OCI-LY7 (cell line): ENCODE measurements around the gene GGTLC2. TPM values are rescaled to one million over a fixed set of nuclear protein-coding genes. Genes with fewer than 3 reads are reported as not detected.
"Not testable (repeated sequence)": the region's sequence is repeated elsewhere in the genome, so short reads cannot be mapped to it uniquely, and the experiment has no call there.

Experiments
- BruUV-seq: library from RNA; stranded (reverse); fragments of 400-500 nt; replicated peaks from 2 replicates; lab custom pipeline; 2021; lab: Mats Ljungman, UMichigan
- CTCF ChIA-PET: fragments of 300-600 bp; sonication (Branson Sonifier 250); formaldehyde crosslinking; loops from one replicate; lab custom pipeline; 2022; ENCODE audit warnings: antibody characterized with exemption; ENCODE audit not compliant: unreplicated experiment; lab: Charles Lee
- POLR2A ChIA-PET: fragments of 300-600 bp; sonication (Branson Sonifier 250); formaldehyde crosslinking; loops from one replicate; lab custom pipeline; 2022; ENCODE audit warnings: antibody characterized with exemption; lab: Charles Lee
- DNase-seq: peaks from one replicate; pipeline ENCODE4 v3.0.0-alpha.2; 2015; ENCODE audit warnings: low spot score
- H2AFZ ChIP-seq: fragments of 200-600 bp; sonication (generic), shearing (Covaris generic); 2 replicates; pipeline ENCODE4 v1.6.1; 2014; ENCODE audit warnings: mild to moderate bottlenecking, antibody characterized with exemption, low read length, moderate library complexity
- H3K27ac ChIP-seq: fragments of 200-600 bp; sonication (generic); 2 replicates; pipeline ENCODE4 v1.5.1; 2014; ENCODE audit warnings: mixed run types, low read depth, mild to moderate bottlenecking, moderate library complexity, low read length, inconsistent platforms; ENCODE audit not compliant: poor library complexity, severe bottlenecking
- H3K36me3 ChIP-seq: fragments of 200-600 bp; sonication (generic); 2 replicates; pipeline ENCODE4 v1.6.1; 2014; ENCODE audit warnings: mild to moderate bottlenecking, antibody characterized with exemption, low read length, moderate library complexity, mixed read lengths; ENCODE audit not compliant: insufficient read depth
- H3K4me1 ChIP-seq: fragments of 200-600 bp; sonication (generic); 2 replicates; pipeline ENCODE4 v1.5.1; 2014; ENCODE audit warnings: mild to moderate bottlenecking, low read length; ENCODE audit not compliant: insufficient read depth, poor library complexity, severe bottlenecking
- H3K4me2 ChIP-seq: fragments of 200-600 bp; sonication (generic); 2 replicates; pipeline ENCODE4 v1.6.1; 2014; ENCODE audit warnings: mild to moderate bottlenecking, low read length
- H3K4me3 ChIP-seq: fragments of 200-600 bp; sonication (generic); 2 replicates; pipeline ENCODE4 v1.5.1; 2014; ENCODE audit warnings: mild to moderate bottlenecking, low read depth, low read length; ENCODE audit not compliant: poor library complexity, severe bottlenecking
- H3K79me2 ChIP-seq: fragments of 200-600 bp; sonication (generic); 2 replicates; pipeline ENCODE4 v1.6.1; 2016; ENCODE audit warnings: low read depth, mild to moderate bottlenecking, low read length, moderate library complexity, mixed read lengths; ENCODE audit not compliant: insufficient read depth
- H3K9me2 ChIP-seq: fragments of 200-600 bp; sonication (generic); 2 replicates; pipeline ENCODE4 v1.6.1; 2016; ENCODE audit warnings: mild to moderate bottlenecking, low read length, mixed read lengths; ENCODE audit not compliant: insufficient read depth
- H3K9me3 ChIP-seq: fragments of 200-600 bp; sonication (generic); 2 replicates; pipeline ENCODE4 v1.6.1; 2014; ENCODE audit warnings: mild to moderate bottlenecking, mixed run types, low read length, mixed read lengths
- H4K20me1 ChIP-seq: fragments of 200-600 bp; sonication (generic); 2 replicates; pipeline ENCODE4 v1.6.1; 2014; ENCODE audit warnings: mild to moderate bottlenecking, antibody characterized with exemption, low read length, moderate library complexity, mixed read lengths; ENCODE audit not compliant: insufficient read depth
- intact Hi-C: fragments of 100-400 bp; cut with micrococcal nuclease; formaldehyde crosslinking; loops from one replicate; pipeline ENCODE4 v1.10.0; 2022; ENCODE audit not compliant: unreplicated experiment
- total RNA-seq, 2 experiments: library from RNA; depleted of rRNA in 1 of 2; stranded (reverse); fragments of >200 nt in 1 of 2; shearing (Covaris generic) in 1 of 2; gene quantifications; 2 replicates each; pipeline ENCODE4 v1.2.3, GENCODE V29; 2014 to 2022
- TF ChIP-seq, protein P1 (sequence below): fragments of 200-600 bp; sonication (generic); conservative IDR thresholded peaks from 2 replicates; pipeline ENCODE4 v1.5.1; 2014; ENCODE audit warnings: mild to moderate bottlenecking, antibody characterized with exemption, low read length, moderate library complexity, mixed read lengths

GGTLC2 gene
- total RNA-seq, 2 experiments from 2014 or later = not detected

DNA sequence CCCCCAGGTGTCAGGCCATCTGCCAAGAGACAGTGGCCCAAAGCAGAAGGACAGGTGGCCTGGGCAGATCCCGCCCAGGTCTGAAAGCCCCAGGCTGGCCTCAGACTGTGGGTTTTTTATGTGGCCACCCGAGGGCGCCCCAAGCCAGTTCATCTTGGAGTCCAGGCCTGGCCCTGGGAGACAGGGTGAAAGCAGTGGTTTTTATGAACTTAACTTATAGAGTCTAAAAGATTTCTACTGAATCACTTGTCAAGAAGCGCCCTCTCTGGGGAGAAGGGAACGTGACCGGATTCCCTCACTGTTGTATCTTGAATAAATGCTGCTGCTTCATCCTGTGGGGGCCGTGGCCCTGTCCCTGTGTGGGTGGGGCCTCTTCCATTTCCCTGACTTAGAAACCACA is 8.2 kb upstream of the GGTLC2 start:
- BruUV-seq, H3K79me2 ChIP-seq, H3K9me2 ChIP-seq, H4K20me1 ChIP-seq, intact Hi-C loops, H3K4me1 ChIP-seq, POLR2A ChIA-PET, H3K4me2 ChIP-seq, CTCF ChIA-PET, H3K36me3 ChIP-seq, H3K27ac ChIP-seq, H3K9me3 ChIP-seq, H2AFZ ChIP-seq, H3K4me3 ChIP-seq: not testable (repeated sequence)
- peak; percentile 62 for DNase-seq
- TF ChIP-seq, protein P1, sequence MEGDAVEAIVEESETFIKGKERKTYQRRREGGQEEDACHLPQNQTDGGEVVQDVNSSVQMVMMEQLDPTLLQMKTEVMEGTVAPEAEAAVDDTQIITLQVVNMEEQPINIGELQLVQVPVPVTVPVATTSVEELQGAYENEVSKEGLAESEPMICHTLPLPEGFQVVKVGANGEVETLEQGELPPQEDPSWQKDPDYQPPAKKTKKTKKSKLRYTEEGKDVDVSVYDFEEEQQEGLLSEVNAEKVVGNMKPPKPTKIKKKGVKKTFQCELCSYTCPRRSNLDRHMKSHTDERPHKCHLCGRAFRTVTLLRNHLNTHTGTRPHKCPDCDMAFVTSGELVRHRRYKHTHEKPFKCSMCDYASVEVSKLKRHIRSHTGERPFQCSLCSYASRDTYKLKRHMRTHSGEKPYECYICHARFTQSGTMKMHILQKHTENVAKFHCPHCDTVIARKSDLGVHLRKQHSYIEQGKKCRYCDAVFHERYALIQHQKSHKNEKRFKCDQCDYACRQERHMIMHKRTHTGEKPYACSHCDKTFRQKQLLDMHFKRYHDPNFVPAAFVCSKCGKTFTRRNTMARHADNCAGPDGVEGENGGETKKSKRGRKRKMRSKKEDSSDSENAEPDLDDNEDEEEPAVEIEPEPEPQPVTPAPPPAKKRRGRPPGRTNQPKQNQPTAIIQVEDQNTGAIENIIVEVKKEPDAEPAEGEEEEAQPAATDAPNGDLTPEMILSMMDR = peak; percentile 51; the same call in 1 of the 2 replicates

DNA sequence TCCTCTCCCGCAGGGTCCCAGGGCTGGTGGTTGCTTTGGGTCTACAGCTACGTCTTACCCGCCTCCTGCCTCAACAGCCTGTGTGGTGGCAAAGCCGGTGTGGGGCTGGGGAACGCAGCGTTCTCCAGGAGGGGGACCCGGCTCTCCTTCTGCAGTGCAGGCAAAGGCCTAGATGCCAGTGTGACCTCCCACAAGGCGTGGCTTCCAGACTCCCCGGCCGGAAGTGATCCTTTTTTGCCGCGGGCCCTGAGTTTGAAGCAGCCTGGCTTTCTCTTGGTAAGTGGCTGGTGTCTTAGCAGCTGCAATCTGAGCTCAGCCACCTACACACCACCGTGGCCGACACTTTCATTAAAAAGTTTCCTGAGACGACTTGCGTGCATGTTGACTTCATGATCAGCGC is 6.1 kb upstream of the GGTLC2 start:
- H3K79me2 ChIP-seq, H3K36me3 ChIP-seq, H4K20me1 ChIP-seq, CTCF ChIA-PET, BruUV-seq, intact Hi-C loops, H3K27ac ChIP-seq, POLR2A ChIA-PET, H3K9me3 ChIP-seq, DNase-seq, H3K4me1 ChIP-seq, H3K4me2 ChIP-seq, H3K4me3 ChIP-seq, H2AFZ ChIP-seq, H3K9me2 ChIP-seq: not testable (repeated sequence)

DNA sequence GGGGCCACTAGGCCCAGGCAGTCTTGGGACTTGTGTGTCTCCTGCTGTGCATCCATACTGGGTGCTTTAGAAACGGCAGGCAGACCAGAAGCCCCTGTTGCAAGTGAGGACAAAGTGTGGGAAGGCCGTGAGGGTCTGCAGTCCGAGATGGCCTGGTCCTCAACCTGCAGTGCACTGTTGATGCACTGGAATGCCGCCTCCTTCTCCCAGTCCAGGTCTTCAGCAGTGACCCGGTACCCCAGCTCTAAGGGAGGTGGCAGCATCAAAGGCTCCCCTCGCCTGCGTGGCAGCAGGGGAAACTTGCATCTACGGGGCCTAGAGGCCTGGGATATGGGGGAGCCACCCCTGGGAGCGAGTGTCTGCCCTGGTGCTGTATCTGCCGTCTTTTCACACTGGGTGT is 2.2 kb upstream of the GGTLC2 start:
- BruUV-seq, H3K79me2 ChIP-seq, H3K27ac ChIP-seq, DNase-seq, H2AFZ ChIP-seq, H4K20me1 ChIP-seq, H3K4me3 ChIP-seq, CTCF ChIA-PET, H3K9me3 ChIP-seq, H3K4me1 ChIP-seq, POLR2A ChIA-PET, H3K4me2 ChIP-seq, H3K9me2 ChIP-seq, intact Hi-C loops, H3K36me3 ChIP-seq: not testable (repeated sequence)

DNA sequence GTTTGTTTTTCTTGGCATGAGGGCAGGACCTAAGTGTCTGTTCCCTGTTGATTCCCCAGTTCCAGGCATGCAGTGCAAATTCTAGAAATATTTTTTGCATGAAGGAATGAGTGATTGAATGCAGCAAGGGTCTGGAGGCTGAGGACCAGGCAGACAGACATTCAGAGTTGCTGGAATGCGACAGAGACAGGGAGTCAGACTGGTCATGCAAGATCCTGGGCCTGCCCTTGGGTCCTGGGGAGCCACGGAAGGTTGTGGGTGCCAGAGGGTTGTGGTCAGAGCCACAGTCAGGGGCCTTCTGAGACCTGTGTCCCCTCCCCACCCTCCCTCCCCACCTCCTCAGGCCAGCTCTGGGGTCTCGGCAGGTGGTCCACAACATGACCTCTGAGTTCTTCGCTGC is 1.6 kb downstream of the GGTLC2 start:
- H3K79me2 ChIP-seq, CTCF ChIA-PET, intact Hi-C loops, H3K4me2 ChIP-seq, H3K36me3 ChIP-seq, DNase-seq, H3K4me1 ChIP-seq, H3K4me3 ChIP-seq, POLR2A ChIA-PET, BruUV-seq, H3K9me3 ChIP-seq, H2AFZ ChIP-seq, H4K20me1 ChIP-seq, H3K27ac ChIP-seq, H3K9me2 ChIP-seq: not testable (repeated sequence)

DNA sequence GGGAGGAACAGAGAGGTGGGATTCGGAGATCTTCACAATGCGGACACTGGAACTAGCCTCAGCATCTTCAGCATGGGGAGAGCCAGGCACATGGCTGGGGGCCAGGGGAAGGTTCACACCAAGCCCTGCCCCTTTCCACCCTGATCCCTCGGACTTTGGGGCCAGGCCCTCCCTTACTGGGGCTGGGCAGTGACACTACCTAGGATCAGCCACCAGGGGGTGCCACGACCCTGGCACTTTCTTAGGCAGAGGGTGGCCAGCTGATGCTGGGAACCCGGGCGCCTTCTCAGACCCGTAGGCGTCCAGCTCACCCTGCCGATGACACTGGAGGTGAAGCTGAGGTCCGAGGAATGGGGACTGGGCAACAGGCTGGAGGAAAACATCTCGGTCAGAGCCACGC is 3.5 kb downstream of the GGTLC2 start:
- H3K9me2 ChIP-seq, H3K36me3 ChIP-seq, H3K4me3 ChIP-seq, H2AFZ ChIP-seq, intact Hi-C loops, H3K4me1 ChIP-seq, CTCF ChIA-PET, H3K4me2 ChIP-seq, H3K79me2 ChIP-seq, H3K27ac ChIP-seq, POLR2A ChIA-PET, DNase-seq, H3K9me3 ChIP-seq, H4K20me1 ChIP-seq, BruUV-seq: not testable (repeated sequence)

DNA sequence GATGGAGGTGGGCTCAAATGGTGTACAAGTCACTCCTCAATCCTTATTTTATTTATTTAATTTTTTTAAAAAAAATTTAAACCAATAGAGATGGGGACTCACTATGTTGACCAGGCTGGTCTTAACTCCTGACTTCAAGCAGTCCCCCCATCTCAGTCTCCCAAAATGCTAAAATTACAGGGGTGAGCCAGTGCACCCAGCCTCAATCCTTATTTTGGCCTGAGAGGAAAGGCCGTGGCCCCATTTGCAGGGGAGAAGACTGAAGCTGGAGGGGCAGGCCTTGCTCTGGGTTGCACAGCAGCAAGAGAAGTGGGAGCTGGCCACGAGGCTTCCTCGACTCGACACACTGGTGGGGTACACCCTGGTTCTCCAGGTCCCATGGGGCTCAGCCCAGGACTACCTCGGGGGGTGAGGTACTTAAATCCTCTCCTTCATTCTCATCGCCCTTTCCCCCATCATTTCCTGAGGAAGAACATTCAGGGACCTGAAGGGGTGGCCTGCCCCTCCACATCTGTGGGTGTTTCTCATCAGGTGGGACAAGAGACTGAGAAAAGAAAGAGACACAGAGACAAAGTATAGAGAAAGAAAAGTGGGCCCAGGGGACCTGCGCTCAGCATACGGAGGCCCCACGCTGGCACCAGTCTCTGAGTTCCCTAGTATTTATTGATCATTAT is 4.6 kb downstream of the GGTLC2 start:
- H3K36me3 ChIP-seq, H3K4me1 ChIP-seq, POLR2A ChIA-PET, H3K4me2 ChIP-seq, H3K9me3 ChIP-seq, BruUV-seq, H4K20me1 ChIP-seq, intact Hi-C loops, H3K4me3 ChIP-seq, H3K79me2 ChIP-seq, H3K27ac ChIP-seq, H2AFZ ChIP-seq, H3K9me2 ChIP-seq, CTCF ChIA-PET, DNase-seq: not testable (repeated sequence)
